Peyer's patch (tissue), 4 donors: ENCODE measurements around the gene BET1L. TPM values are rescaled to one million over a fixed set of nuclear protein-coding genes. Genes with fewer than 3 reads are reported as not detected.

Experiments used
- DNase-seq, 3 donors: peaks; one replicate each; pipeline ENCODE4 v3.0.0-alpha.2; 2017 to 2019
- H3K27ac ChIP-seq, 4 donors: fragments of 200-600 bp; sonication (generic); one replicate each; pipeline ENCODE4 v1.5.1; 2016 to 2019
- H3K27me3 ChIP-seq, 2 donors: fragments of 200-600 bp; sonication (generic); one replicate each; pipeline ENCODE4 v1.5.1; 2019
- H3K36me3 ChIP-seq, 3 donors: fragments of 200-600 bp; sonication (generic); one replicate each; pipeline ENCODE4 v1.5.1; 2016 to 2019
- H3K4me1 ChIP-seq, 4 donors: fragments of 200-600 bp; sonication (generic); one replicate each; pipeline ENCODE4 v1.5.1; 2016 to 2019
- H3K4me3 ChIP-seq, 4 donors: fragments of 200-600 bp; sonication (generic); 1 replicate in 3 of 4; 2 replicates in 1 of 4; pipeline ENCODE4 v1.5.1; 2016 to 2019; ENCODE audit warnings: mild to moderate bottlenecking in 1 of 4
- H3K9me3 ChIP-seq, 4 donors: fragments of 200-600 bp; sonication (generic); one replicate each; pipeline ENCODE4 v1.5.1; 2016 to 2019; ENCODE audit warnings: mild to moderate bottlenecking in 1 of 4
- CTCF ChIP-seq, 6 experiments: fragments of 450-650 bp in 4 of 6; fragments of 200-600 bp in 2 of 6; sonication (generic) in 1 of 6; IDR thresholded peaks; one replicate each; pipeline ENCODE4 v1.5.1; 2017 to 2019; ENCODE audit warnings: antibody characterized with exemption in 6 of 6, mild to moderate bottlenecking in 3 of 6, moderate library complexity in 1 of 6
- POLR2A ChIP-seq, 2 donors: fragments of 450-650 bp; IDR thresholded peaks; one replicate each; pipeline ENCODE4 v1.5.1; 2017; ENCODE audit warnings: antibody characterized with exemption in 2 of 2, mild to moderate bottlenecking in 2 of 2, moderate library complexity in 2 of 2
- total RNA-seq, 4 donors: library from RNA; depleted of rRNA; stranded (reverse); fragments of >200 nt; gene quantifications; one replicate each; pipeline ENCODE4 v1.1.0, GENCODE V29; 2016

Gene BET1L
- total RNA-seq, 4 donors from 2014 or later, result 20.6 to 69.7 (median 40.1) TPM

DNA sequence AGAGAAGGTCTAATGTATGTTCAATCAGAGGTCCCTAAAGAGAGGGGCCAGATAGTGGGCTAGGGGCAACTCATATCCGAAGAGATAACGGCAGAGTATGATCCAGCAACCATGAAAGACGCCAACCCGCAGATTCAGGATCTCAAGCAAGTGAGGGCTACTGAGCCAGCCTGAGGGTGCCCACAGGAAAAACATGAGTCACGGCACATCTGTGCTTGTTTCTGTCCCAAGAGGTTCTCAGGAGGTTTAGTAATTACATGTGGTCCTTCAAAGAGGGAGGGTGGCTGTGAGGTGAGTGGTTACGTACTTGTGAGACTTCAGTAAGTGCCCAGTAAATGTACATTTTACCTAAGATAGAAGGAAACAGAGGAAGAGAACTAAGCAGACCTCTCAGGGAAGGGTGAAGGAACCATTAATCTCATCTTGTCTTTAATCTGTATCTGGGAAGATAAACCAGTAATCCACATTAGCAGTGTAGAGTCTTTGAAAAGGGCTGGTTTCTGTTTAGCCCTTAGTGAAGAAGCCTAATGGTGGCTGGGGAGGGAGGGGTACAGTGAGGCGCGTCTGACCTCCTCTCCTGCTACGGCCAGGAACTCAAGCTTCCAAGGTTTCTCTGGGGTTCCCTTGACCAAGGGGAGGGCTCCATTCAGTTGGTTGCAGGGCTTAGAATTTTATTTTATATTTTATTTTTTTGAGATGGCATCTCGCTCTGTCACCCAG lies 18.7 kb upstream of the BET1L start:
- no peak overlapping the region for H3K4me3 ChIP-seq
- peak in 1 of 3 donors; percentile 44 for DNase-seq
- H3K36me3 ChIP-seq, result peaks cover 0 to 18% (median 0%) of the 10 kb centered on the region in 3 donors

DNA sequence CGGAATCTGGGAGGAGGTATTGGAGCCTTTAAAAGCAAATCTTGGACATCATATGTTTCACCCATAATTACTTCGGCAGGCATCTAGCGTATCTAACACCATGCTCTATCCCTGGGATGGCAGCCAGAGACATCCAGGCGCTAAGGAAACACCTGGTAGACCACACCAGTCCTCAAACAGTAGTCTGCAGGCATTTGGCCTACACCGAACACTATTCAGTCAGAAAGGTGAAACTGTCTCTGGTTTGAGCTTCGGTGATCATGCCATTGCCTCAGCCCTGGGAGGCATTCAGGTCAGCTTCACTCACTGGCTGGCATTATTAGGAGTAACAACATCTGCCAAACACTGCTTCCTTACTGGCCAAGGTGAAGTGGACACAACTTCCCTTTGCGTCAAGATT lies 17.2 kb upstream of the BET1L start:
- Histone ChIP-seq H3K4me3 (no peak overlapping the region), H3K4me1 (no peaks in the 10 kb centered on the region), H3K27me3 (no peaks in the 10 kb centered on the region), H3K36me3 (peaks cover 0 to 13% (median 0%) of the 10 kb centered on the region in 3 donors), H3K9me3 (no peaks in the 10 kb centered on the region), H3K27ac (no peak overlapping the region)
- peak in 1 of 3 donors; percentile 11 for DNase-seq
- TF ChIP-seq CTCF (IDR thresholded peaks at IDR 0.05) (no peak), POLR2A (IDR thresholded peaks at IDR 0.05) (no peak)

More for the DNA sequence above, 18.7 kb upstream of the BET1L start:
- H3K9me3 ChIP-seq, result no peaks in the 10 kb centered on the region
- TF ChIP-seq CTCF (IDR thresholded peaks at IDR 0.05) (no peak), POLR2A (IDR thresholded peaks at IDR 0.05) (no peak)
- no peaks in the 10 kb centered on the region for H3K4me1 ChIP-seq
- H3K27me3 ChIP-seq, result no peaks in the 10 kb centered on the region
- no peak overlapping the region for H3K27ac ChIP-seq

- Histone ChIP-seq H3K27ac (no peak overlapping the region), H3K4me3 (no peak overlapping the region), H3K27me3 (no peaks in the 10 kb centered on the region), H3K9me3 (no peaks in the 10 kb centered on the region), H3K4me1 (no peaks in the 10 kb centered on the region), H3K36me3 (peaks cover 0 to 13% (median 0%) of the 10 kb centered on the region in 3 donors)
- TF ChIP-seq POLR2A (IDR thresholded peaks at IDR 0.05), result no peak
- DNase-seq, result peak in 1 of 3 donors; percentile 18
Measured at GRCh38 chr11:223884-224283, 16.7 kb upstream of the BET1L start.

- no peak for TF ChIP-seq CTCF (IDR thresholded peaks at IDR 0.05)
- TF ChIP-seq POLR2A (IDR thresholded peaks at IDR 0.05), result no peak
- Histone ChIP-seq H3K27ac (no peak overlapping the region), H3K9me3 (no peaks in the 10 kb centered on the region), H3K4me3 (no peak overlapping the region), H3K36me3 (peaks cover 0 to 13% (median 0%) of the 10 kb centered on the region in 3 donors), H3K27me3 (no peaks in the 10 kb centered on the region), H3K4me1 (no peaks in the 10 kb centered on the region)
- DNase-seq, result peak in 1 of 3 donors; percentile 28
Measured at GRCh38 chr11:223026-223789, 16.0 kb upstream of the BET1L start.

- peaks cover 0 to 13% (median 0%) of the 10 kb centered on the region in 3 donors for H3K36me3 ChIP-seq
- H3K4me3 ChIP-seq, result no peak overlapping the region
- peak overlapping the region in 1 of 4 donors; percentile 31 for H3K27ac ChIP-seq
- TF ChIP-seq CTCF (IDR thresholded peaks at IDR 0.05) (no peak), POLR2A (IDR thresholded peaks at IDR 0.05) (no peak)
- no peaks in the 10 kb centered on the region for H3K9me3 ChIP-seq
- H3K27me3 ChIP-seq, result no peaks in the 10 kb centered on the region
- H3K4me1 ChIP-seq, result no peaks in the 10 kb centered on the region
- DNase-seq, result peak in 1 of 3 donors; percentile 43
Measured at GRCh38 chr11:221998-222789, 15.0 kb upstream of the BET1L start.
